Stimulated activated CD4-positive, alpha-beta T cell treated with anti-CD3 and anti-CD28 coated beads, TNF-alpha, amount 100 ng/mL, for 48 hours (primary cell): ENCODE measurements around the gene CAMKK2.
"Not testable (repeated sequence)": the region's sequence is repeated elsewhere in the genome, so short reads cannot be mapped to it uniquely, and the experiment has no call there.

ENCODE experiments used
- DNase-seq, 3 donors: peaks; one replicate each; pipeline ENCODE4 v3.0.0-alpha.2; 2020; ENCODE audit warnings: low read depth in 3 of 3

Gene CAMKK2

DNA sequence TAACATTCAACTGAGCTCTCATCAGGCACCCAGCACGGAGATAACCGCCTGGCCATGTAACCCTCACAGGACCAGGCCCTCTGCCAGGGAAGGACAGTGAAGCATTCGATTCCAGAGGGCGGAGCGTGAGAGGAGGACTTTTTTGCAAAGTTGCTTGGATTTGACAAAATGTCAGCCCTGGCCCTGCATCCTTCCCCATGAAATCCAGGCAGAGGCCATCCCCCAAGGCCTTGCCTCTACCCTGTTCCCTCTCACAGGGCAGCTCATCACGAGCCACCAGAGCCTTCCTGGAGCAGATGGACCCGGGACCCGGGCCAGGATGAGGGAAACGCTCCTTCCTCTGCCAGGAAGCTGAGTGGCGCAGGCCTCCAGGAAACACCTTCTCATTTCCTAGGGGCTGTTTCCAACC is 17.0 kb downstream of the CAMKK2 start:
- no peak for DNase-seq

- no peak for DNase-seq
These were observed 17.5 kb downstream of the CAMKK2 start for GRCh38 chr12:121279071-121279375.

- DNase-seq: no peak
These were observed 18.1 kb downstream of the CAMKK2 start for GRCh38 chr12:121278169-121279070.

DNA sequence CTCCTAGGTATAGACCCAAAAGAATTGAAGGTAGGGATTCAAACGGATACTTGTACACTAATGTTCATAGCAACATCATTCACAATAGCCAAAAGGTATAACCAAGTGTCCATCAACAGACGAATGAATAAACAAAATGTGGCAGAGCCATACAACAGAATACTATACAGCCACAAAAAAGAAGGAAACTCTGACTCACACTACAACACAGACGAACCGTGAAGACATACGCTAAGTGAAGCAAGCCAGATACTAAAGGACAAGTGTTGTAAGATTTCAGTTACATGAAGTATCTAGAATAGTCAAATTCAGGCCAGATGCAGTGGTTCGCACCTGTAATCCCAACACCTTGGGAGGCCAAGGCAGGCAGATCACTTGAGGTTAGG is 19.1 kb downstream of the CAMKK2 start:
- DNase-seq: no peak

DNA sequence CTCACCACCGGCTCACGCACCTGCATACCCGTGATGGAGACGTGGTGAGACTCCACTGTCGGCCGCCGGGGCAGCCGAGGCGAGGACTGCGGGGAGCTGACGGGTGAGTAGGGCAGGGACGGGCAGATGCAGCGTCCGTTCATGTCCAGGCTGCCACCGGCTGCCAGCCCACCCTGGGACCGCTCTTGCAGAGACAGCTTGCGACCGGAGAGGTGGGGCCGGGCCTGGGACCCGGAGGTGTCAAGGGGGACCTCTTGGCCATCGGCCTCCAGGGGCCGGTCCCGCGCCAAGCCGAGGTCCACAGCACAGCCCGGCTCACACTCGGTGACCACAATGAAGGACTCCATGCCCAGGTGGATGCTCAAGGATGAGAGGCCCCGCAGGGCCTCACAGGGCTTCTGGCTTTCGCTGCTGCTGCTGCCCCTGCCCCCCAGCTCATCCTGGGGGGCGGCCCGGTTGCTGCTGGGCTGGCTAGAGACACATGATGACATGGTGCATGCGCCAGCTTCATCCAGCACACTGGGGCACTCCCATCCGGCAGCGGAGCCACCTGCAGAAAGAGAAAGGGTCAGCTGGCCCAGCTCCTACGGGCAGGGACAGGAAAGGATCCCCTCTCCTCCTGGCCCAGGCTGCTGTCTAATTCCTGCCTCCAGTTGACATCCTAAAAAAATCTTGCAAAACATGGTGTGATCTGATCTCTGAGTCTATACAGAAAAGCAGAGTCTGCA is 22.3 kb downstream of the CAMKK2 start:
- no peak for DNase-seq

GRCh38 chr12:121273364-121273896 is 23.1 kb downstream of the CAMKK2 start:
- no peak for DNase-seq

- no peak for DNase-seq
These were observed 28.7 kb downstream of the CAMKK2 start for GRCh38 chr12:121267822-121268221.

GRCh38 chr12:121264951-121265515 is 31.5 kb downstream of the CAMKK2 start:
- no peak for DNase-seq

DNA sequence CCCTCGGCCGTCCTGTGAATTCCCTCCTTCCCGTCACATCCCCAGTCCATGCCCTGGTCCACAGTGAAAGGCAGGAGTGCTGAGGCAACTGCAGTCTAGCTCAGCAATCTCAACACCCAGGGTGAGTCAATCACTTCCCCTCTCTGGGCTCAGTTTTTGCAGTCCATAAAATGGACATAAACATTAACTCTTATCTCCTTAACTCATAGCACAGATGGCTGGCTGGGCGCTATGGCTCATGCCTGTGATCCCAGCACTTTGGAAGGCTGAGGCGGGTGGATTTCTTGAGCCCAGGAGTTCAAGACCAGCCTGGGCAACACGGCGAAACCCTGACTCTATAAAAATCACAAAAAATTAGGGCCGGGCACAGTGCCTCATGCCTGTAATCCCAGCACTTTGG is 32.4 kb downstream of the CAMKK2 start:
- no peak for DNase-seq

DNA sequence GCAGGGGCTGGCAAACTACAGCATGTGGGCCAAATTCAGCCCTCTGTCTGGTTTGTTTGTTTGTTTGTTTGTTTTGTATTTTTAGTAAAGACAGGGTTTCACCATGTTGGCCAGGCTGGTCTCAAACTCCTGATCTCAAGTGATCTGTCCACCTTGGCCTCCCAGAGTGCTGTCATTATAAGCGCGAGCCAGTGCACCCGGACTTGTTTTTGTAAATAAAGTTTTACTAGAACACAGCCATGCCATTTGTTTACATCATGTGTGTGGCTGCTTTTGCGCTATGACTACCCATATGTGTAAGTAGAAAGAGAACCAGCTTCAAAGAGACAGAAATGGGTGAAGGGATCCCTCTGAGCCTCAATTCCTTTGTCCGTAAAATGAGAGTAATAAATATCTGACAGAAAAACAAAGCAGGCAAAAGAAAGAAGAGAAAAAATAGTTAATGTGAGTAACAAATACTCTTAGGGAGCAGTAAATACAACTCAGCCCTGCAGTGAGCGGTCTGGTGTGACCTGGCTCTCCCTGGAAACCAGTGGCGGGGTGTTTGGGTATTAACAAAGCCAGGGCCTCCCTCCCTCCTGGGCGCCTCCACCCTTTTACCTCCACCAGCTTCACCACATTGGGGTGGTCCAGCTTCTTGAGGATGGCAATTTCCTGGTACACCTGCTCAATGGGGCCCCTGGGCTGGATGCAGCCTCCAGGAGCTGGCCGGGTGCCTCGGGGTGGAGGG is 33.1 kb downstream of the CAMKK2 start:
- no peak for DNase-seq

- DNase-seq: no peak
These were observed 35.1 kb downstream of the CAMKK2 start for GRCh38 chr12:121261398-121261797.

GRCh38 chr12:121260091-121260490 is 36.4 kb downstream of the CAMKK2 start:
- no peak for DNase-seq

DNA sequence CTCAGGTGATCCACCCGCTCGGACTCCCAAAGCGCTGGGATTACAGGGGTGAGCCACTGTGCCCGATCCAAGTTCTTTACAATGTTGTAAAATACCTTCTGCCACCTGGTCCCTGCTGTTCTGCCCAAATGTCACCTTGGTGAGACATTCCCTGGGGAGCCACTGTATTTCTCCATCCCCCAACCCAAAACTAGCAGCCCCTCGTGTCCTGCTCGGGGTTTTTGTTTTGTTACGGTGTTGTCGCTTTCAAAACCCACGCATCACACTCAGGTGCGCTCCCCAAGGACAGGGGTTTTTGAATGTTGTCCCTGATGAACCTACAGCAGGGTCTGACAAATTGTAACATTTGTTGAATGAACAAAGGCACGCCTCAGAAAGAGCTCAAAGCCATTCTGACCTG is 37.4 kb downstream of the CAMKK2 start:
- no peak for DNase-seq

- DNase-seq: not testable (repeated sequence)
These were observed 38.6 kb downstream of the CAMKK2 start for GRCh38 chr12:121257704-121258449.

DNA sequence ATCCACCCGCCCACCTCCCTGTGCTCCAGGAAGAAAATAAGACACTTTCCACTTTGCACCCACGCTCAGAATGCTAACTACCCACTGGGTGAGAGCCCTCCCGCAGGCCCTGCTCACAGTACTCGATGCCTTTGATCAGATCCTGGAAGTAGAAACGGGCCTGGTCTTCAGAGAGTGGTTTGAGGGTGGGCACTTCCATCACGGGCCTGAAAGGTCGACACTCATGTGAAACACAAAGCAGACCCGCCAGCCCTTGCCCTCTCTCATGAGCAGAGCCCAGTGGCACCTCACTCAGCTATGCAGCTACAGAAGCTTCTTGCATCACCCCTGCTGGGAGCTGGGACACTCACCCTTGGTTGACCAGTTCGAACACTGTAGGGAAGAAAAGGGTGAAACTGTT is 41.1 kb downstream of the CAMKK2 start:
- DNase-seq: no peak

DNA sequence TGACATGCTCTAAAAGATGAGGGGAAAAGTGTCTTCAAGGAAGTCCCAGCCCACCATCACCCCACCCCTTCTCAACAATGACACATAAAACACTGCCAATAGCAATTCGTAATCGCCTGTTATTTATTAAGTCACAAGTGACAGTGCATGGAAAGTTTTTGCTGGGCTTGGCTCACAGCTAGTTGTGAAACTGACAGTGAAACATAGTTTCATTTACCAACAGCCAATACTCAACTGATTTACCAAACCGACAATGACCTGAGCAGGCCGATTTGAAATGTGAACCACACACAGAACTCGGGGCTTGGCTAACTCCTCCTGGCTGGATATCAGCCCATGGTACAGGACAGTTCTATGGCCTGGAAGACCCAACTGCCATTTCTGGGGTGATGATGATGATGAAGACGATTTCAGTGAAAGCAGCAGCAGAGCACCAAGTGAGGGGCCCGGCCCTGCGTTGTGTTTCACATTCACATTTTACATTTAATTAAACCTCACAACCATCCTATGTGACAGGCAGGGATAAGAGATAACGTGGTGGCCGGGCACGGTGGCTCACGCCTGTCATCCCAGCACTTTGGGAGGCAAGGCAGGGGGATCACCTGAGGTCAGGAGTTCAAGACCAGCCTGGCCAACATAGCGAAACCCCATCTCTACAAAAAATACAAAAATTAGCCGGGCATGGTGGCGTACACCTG is 42.7 kb downstream of the CAMKK2 start:
- DNase-seq: no peak

DNA sequence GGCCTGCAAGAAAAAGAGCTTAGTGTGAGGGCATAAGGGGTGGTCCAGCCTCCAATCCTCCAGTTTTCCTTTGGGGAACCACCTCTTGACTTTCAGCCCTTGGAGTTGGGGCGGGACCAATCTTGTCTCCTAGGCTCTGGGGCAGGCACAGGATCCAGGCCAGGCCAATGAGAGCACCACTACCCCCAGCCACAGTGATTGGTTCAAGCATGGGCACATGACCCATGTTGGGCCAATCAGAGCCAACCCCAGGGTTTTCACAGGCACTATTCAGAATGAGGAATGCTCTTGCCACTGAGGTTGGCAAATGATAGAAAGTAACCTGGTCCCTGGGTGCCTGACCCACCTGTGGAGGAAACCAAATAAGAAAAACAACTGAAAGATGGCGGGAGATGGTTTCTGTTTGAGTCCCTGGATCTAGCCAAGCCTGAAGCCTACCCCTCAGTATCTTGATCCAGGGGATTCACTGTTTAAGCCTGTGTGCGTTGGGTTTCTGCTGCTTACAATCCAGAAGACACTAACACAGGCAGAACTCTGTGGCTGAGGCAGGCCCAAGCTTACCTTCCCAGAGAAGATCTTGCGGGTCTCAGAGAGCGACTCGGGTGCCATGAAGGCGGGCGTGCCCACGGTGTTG is 43.7 kb downstream of the CAMKK2 start:
- no peak for DNase-seq

DNA sequence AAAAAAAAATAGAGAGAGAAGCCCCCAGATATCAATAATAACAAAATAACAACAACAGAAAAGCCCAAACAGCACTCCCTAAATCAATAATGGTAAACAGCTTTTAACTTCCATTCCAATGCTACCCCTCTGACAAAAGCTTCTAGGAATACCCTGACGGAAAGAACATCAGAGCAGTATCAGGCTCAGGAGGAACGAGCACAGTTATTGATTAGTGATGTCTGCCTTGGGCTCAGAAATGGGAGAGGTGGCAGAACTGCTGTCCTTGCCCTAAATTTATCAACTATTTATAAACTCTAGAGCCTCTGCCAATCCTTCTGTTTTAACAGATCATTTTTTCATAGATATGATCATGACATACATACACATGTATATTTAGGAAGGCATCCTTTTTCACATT is 44.7 kb downstream of the CAMKK2 start:
- no peak for DNase-seq

DNA sequence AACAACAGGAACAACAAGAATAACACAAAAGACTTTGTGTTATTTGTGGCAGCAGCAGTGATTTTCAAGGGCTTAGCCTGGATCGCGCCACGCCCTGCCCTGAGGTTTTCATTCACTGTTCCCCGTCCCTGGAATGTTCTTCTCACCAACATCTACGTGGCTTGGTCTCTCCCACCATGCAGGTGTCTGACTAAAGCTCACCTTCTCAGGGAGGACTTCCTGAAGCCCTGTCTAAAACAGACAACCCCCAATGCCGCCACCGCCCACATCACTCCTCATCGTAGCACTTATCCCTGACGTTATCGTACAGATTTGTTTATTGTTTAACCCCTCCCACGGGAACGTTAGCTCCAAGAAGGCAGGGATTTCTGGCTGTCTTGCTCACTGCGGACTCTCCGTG is 46.1 kb downstream of the CAMKK2 start:
- no peak for DNase-seq

DNA sequence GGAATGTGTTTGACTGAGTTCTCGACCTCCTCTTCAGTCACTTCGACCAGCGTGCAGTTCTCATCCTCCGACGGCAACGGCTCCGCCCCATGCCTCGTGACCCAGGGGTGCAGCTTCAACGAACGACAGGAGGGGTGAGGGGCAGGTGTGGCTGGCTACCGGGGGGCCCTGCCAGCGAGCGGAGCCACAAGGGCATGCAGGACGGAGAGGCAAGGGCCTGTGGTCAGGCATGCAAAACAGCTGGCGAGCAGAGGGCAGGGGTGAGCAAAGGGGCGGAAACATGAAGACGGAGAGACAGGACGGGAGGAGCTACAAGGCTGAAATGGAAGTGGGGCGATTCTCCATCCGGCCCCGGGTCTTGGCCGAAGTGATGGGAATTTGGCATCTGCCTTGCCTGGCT is 47.9 kb downstream of the CAMKK2 start:
- DNase-seq: no peak
